OCI-LY1 (cell line): ENCODE results near the gene PRKCA.

Source experiments
- CTCF ChIP-seq: fragments of 200-600 bp; sonication (generic), shearing (Covaris generic); IDR thresholded peaks from 2 replicates; pipeline ENCODE4 v1.5.1; 2017; ENCODE audit warnings: mild to moderate bottlenecking, antibody characterized with exemption, low read length, moderate library complexity, mixed read lengths
- EZH2 ChIP-seq: fragments of 200-600 bp; sonication (generic), shearing (Covaris generic); IDR thresholded peaks from 2 replicates; pipeline ENCODE4 v1.8.0; 2017; ENCODE audit warnings: borderline replicate concordance, mixed run types, mild to moderate bottlenecking, antibody characterized with exemption, low read length, moderate library complexity, mixed read lengths

GRCh38 chr17:66292353-66292752, 10.1 kb upstream of the PRKCA start:
- no peak for TF ChIP-seq CTCF
- no peak for TF ChIP-seq EZH2
